ENCODE results near the gene CCDC169. TPM values are rescaled to one million over a fixed set of nuclear protein-coding genes. Genes with fewer than 3 reads are reported as not detected.

The CCDC169 gene
- total and polyA plus RNA-seq, 4 donors, result 2.1 TPM; not detected in 3

DNA sequence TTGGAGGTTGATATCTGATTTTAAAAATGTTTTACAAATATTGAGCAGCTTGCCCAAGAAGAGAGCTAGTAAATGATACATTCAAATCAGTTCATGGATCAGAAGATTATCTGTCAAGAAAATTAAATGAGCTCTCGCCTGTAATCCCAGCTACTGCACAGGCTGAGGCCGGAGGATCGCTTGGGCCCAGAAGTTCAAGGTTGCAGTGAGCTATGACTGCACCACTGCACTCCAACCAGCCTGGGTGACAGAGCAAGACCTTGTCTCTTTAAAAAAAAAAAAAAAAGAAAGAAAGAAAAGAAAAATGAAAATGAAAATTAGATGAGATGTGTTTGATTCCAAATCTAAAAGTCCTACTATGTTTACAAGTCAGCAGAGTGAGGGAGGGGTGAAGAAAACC, 46.2 kb upstream of the CCDC169 start (continued):
- TF ChIP-seq, protein P1, sequence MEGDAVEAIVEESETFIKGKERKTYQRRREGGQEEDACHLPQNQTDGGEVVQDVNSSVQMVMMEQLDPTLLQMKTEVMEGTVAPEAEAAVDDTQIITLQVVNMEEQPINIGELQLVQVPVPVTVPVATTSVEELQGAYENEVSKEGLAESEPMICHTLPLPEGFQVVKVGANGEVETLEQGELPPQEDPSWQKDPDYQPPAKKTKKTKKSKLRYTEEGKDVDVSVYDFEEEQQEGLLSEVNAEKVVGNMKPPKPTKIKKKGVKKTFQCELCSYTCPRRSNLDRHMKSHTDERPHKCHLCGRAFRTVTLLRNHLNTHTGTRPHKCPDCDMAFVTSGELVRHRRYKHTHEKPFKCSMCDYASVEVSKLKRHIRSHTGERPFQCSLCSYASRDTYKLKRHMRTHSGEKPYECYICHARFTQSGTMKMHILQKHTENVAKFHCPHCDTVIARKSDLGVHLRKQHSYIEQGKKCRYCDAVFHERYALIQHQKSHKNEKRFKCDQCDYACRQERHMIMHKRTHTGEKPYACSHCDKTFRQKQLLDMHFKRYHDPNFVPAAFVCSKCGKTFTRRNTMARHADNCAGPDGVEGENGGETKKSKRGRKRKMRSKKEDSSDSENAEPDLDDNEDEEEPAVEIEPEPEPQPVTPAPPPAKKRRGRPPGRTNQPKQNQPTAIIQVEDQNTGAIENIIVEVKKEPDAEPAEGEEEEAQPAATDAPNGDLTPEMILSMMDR (IDR thresholded peaks at IDR 0.05; ENCODE audit: low read depth, low read length, missing input control), result no peak
- TF ChIP-seq EGR1 (IDR thresholded peaks at IDR 0.05; ENCODE audit: low read depth in 2 of 2) (no peak), YY1 (IDR thresholded peaks at IDR 0.05) (no peak), SP1 (IDR thresholded peaks at IDR 0.05) (no peak), TAF1 (conservative IDR thresholded peaks at IDR 0.05) (no peak), HNF4A (conservative IDR thresholded peaks at IDR 0.05) (no peak), JUND (IDR thresholded peaks at IDR 0.05) (no peak)
- TF ChIP-seq, protein P2, sequence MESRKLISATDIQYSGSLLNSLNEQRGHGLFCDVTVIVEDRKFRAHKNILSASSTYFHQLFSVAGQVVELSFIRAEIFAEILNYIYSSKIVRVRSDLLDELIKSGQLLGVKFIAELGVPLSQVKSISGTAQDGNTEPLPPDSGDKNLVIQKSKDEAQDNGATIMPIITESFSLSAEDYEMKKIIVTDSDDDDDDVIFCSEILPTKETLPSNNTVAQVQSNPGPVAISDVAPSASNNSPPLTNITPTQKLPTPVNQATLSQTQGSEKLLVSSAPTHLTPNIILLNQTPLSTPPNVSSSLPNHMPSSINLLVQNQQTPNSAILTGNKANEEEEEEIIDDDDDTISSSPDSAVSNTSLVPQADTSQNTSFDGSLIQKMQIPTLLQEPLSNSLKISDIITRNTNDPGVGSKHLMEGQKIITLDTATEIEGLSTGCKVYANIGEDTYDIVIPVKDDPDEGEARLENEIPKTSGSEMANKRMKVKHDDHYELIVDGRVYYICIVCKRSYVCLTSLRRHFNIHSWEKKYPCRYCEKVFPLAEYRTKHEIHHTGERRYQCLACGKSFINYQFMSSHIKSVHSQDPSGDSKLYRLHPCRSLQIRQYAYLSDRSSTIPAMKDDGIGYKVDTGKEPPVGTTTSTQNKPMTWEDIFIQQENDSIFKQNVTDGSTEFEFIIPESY (IDR thresholded peaks at IDR 0.05), result no peak

DNA sequence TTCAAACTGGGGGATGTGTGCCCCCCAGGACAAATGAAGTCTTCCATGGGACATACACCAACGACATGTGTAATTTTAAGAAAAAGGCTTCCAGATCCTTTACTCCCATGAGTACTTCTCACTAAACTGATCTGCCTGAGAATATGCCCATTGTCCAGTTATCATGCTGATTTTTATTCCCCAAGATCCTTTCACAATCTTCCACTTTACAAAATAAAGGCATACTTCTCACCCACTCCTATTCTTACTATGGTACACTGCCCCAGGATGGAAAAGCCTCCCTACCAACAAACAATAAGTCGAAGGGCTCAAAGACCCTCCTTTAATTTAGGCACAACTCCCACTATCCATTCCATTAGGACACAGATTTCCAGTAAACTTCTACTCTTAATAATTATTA, 45.1 kb upstream of the CCDC169 start:
- Histone ChIP-seq H3K27me3 (ENCODE audit: control insufficient read depth in 4 of 4, insufficient read depth in 4 of 4, low read length in 3 of 4) (no peaks in the 10 kb centered on the region), H3K4me3 (ENCODE audit: low read depth in 1 of 3, low read length in 3 of 3) (no peak overlapping the region), H3K27ac (ENCODE audit: low read depth in 1 of 2, low read length in 2 of 2) (no peak overlapping the region), H3K4me1 (ENCODE audit: control insufficient read depth in 4 of 4, insufficient read depth in 4 of 4, low read length in 3 of 4) (peaks cover 2 to 18% (median 7%) of the 10 kb centered on the region in 4 donors), H3K36me3 (ENCODE audit: control insufficient read depth in 4 of 4, insufficient read depth in 3 of 4, low read depth in 1 of 4, low read length in 3 of 4) (no peaks in the 10 kb centered on the region), H3K9me3 (ENCODE audit: control insufficient read depth in 4 of 4, low read length in 3 of 4) (no peaks in the 10 kb centered on the region), H3K9ac (ENCODE audit: low read depth in 1 of 2, low read length in 2 of 2) (no peak overlapping the region)
- 87% methylated on average over 2 of the region's 2 CpGs for WGBS
- TF ChIP-seq, protein P2 (IDR thresholded peaks at IDR 0.05), result no peak
- no peak for TF ChIP-seq TAF1 (conservative IDR thresholded peaks at IDR 0.05)
- TF ChIP-seq RXRA (IDR thresholded peaks at IDR 0.05), result no peak
- no peak for TF ChIP-seq NR2F2 (IDR thresholded peaks at IDR 0.05)
- TF ChIP-seq GABPA (IDR thresholded peaks at IDR 0.05 in 1 of 2, conservative IDR thresholded peaks at IDR 0.05 in 1 of 2), result no peak
- no peak for TF ChIP-seq YY1 (IDR thresholded peaks at IDR 0.05)
- no peak for DNase-seq (ENCODE audit: low spot score)

DNA sequence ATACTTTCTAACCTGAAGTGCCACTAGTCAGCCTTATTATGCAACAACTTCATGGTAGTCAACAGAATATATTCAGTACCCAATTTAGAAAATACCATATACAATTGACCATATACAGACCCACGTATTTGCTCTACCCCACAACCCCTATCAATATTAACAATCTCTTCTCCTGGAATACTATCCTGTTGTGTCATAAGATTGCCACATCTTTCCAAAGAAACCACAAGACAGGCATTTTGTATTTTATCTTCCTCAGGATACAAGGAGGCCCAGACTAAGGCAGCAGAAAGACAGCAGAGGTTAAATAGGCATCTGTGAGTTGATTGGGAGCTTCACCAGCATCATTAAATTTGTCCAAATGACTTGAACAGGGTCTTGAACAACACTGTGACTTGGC, 44.1 kb upstream of the CCDC169 start:
- H3K4me3 ChIP-seq (ENCODE audit: low read depth in 1 of 3, low read length in 3 of 3), result no peak overlapping the region
- H3K27me3 ChIP-seq (ENCODE audit: control insufficient read depth in 4 of 4, insufficient read depth in 4 of 4, low read length in 3 of 4), result no peaks in the 10 kb centered on the region
- WGBS, result 59% methylated on average over 1 of the region's 1 CpG
- DNase-seq (ENCODE audit: low spot score), result no peak
- H3K36me3 ChIP-seq (ENCODE audit: control insufficient read depth in 4 of 4, insufficient read depth in 3 of 4, low read depth in 1 of 4, low read length in 3 of 4), result no peaks in the 10 kb centered on the region
- no peaks in the 10 kb centered on the region for H3K9me3 ChIP-seq (ENCODE audit: control insufficient read depth in 4 of 4, low read length in 3 of 4)
- peaks cover 0 to 11% (median 4%) of the 10 kb centered on the region in 4 donors for H3K4me1 ChIP-seq (ENCODE audit: control insufficient read depth in 4 of 4, insufficient read depth in 4 of 4, low read length in 3 of 4)
- H3K9ac ChIP-seq (ENCODE audit: low read depth in 1 of 2, low read length in 2 of 2), result no peak overlapping the region
- H3K27ac ChIP-seq (ENCODE audit: low read depth in 1 of 2, low read length in 2 of 2), result no peak overlapping the region
- TF ChIP-seq, protein P3, sequence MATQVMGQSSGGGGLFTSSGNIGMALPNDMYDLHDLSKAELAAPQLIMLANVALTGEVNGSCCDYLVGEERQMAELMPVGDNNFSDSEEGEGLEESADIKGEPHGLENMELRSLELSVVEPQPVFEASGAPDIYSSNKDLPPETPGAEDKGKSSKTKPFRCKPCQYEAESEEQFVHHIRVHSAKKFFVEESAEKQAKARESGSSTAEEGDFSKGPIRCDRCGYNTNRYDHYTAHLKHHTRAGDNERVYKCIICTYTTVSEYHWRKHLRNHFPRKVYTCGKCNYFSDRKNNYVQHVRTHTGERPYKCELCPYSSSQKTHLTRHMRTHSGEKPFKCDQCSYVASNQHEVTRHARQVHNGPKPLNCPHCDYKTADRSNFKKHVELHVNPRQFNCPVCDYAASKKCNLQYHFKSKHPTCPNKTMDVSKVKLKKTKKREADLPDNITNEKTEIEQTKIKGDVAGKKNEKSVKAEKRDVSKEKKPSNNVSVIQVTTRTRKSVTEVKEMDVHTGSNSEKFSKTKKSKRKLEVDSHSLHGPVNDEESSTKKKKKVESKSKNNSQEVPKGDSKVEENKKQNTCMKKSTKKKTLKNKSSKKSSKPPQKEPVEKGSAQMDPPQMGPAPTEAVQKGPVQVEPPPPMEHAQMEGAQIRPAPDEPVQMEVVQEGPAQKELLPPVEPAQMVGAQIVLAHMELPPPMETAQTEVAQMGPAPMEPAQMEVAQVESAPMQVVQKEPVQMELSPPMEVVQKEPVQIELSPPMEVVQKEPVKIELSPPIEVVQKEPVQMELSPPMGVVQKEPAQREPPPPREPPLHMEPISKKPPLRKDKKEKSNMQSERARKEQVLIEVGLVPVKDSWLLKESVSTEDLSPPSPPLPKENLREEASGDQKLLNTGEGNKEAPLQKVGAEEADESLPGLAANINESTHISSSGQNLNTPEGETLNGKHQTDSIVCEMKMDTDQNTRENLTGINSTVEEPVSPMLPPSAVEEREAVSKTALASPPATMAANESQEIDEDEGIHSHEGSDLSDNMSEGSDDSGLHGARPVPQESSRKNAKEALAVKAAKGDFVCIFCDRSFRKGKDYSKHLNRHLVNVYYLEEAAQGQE (IDR thresholded peaks at IDR 0.05), result no peak
- TF ChIP-seq, protein P1 (IDR thresholded peaks at IDR 0.05; ENCODE audit: low read depth, low read length, missing input control), result no peak
- no peak for TF ChIP-seq GABPA (IDR thresholded peaks at IDR 0.05 in 1 of 2, conservative IDR thresholded peaks at IDR 0.05 in 1 of 2)
- no peak for TF ChIP-seq RXRA (IDR thresholded peaks at IDR 0.05)
- TF ChIP-seq, protein P4, sequence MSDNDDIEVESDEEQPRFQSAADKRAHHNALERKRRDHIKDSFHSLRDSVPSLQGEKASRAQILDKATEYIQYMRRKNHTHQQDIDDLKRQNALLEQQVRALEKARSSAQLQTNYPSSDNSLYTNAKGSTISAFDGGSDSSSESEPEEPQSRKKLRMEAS (IDR thresholded peaks at IDR 0.05), result no peak
- TF ChIP-seq HNF4G (IDR thresholded peaks at IDR 0.05), result no peak
- TF ChIP-seq TAF1 (conservative IDR thresholded peaks at IDR 0.05), result no peak
- TF ChIP-seq, protein P5, sequence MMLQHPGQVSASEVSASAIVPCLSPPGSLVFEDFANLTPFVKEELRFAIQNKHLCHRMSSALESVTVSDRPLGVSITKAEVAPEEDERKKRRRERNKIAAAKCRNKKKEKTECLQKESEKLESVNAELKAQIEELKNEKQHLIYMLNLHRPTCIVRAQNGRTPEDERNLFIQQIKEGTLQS (IDR thresholded peaks at IDR 0.05), result no peak
- TF ChIP-seq HNF4A (conservative IDR thresholded peaks at IDR 0.05), result no peak
- TF ChIP-seq FOXA1 (IDR thresholded peaks at IDR 0.05), result no peak
- TF ChIP-seq YY1 (IDR thresholded peaks at IDR 0.05), result no peak
- no peak for TF ChIP-seq SP1 (IDR thresholded peaks at IDR 0.05)
- TF ChIP-seq FOXA2 (IDR thresholded peaks at IDR 0.05), result no peak

All from liver (tissue), 9 donors.